Loucy (cell line): ENCODE data around the gene NGFR.

Experiments used
- H2AFZ ChIP-seq: fragments of 200-600 bp; sonication (generic); 2 replicates; pipeline ENCODE4 v1.6.0; 2016; ENCODE audit warnings: antibody characterized with exemption, mild to moderate bottlenecking, low read length, moderate library complexity
- H3F3A ChIP-seq: fragments of 200-600 bp; 2 replicates; pipeline ENCODE4 v1.6.0; 2016; ENCODE audit warnings: antibody characterized with exemption, low read depth, mild to moderate bottlenecking
- H3K27me3 ChIP-seq: fragments of 200-600 bp; sonication (generic); 2 replicates; pipeline ENCODE4 v1.6.1; 2014; ENCODE audit warnings: low read length, mild to moderate bottlenecking; ENCODE audit not compliant: insufficient read depth, poor library complexity, severe bottlenecking
- H3K36me3 ChIP-seq: fragments of 200-600 bp; sonication (generic); 2 replicates; pipeline ENCODE4 v1.6.1; 2016; ENCODE audit warnings: low read length; ENCODE audit not compliant: insufficient read depth
- H3K4me1 ChIP-seq: fragments of 200-600 bp; sonication (generic); 2 replicates; pipeline ENCODE4 v1.5.1; 2014; ENCODE audit warnings: low read length, mild to moderate bottlenecking; ENCODE audit not compliant: insufficient read depth, poor library complexity, severe bottlenecking
- H3K4me2 ChIP-seq: fragments of 200-600 bp; sonication (generic); 2 replicates; pipeline ENCODE4 v1.6.0; 2014; ENCODE audit warnings: antibody characterized with exemption, low read length, low read depth, mild to moderate bottlenecking; ENCODE audit not compliant: poor library complexity, severe bottlenecking
- H3K4me3 ChIP-seq: fragments of 200-600 bp; sonication (generic); 2 replicates; pipeline ENCODE4 v1.5.1; 2014; ENCODE audit warnings: low read length, mild to moderate bottlenecking, mixed read lengths; ENCODE audit not compliant: poor library complexity, severe bottlenecking
- H3K79me2 ChIP-seq: fragments of 200-600 bp; sonication (generic); 2 replicates; pipeline ENCODE4 v1.6.1; 2014; ENCODE audit warnings: low read length; ENCODE audit not compliant: insufficient read depth
- H3K9ac ChIP-seq: fragments of 200-600 bp; sonication (generic); 2 replicates; pipeline ENCODE4 v1.6.0; 2014; ENCODE audit warnings: mild to moderate bottlenecking, low read depth, low read length, moderate library complexity; ENCODE audit not compliant: poor library complexity, severe bottlenecking
- H3K9me2 ChIP-seq: fragments of 200-600 bp; sonication (generic); replicated peaks from 2 replicates; pipeline ENCODE4 v1.6.1; 2016; ENCODE audit warnings: low read depth, low read length, mixed read lengths
- H3K9me3 ChIP-seq: fragments of 200-600 bp; sonication (generic); 2 replicates; pipeline ENCODE4 v1.6.1; 2014; ENCODE audit warnings: mild to moderate bottlenecking, antibody characterized with exemption, low read length, low read depth; ENCODE audit not compliant: insufficient read depth
- H4K20me1 ChIP-seq: fragments of 200-600 bp; sonication (generic); 2 replicates; pipeline ENCODE4 v1.6.0; 2014; ENCODE audit warnings: antibody characterized with exemption, low read length, mild to moderate bottlenecking; ENCODE audit not compliant: insufficient read depth, poor library complexity, severe bottlenecking
- CTCF ChIP-seq: fragments of 200-600 bp; sonication (generic); conservative IDR thresholded peaks from 2 replicates; pipeline ENCODE4 v1.5.1; 2014; ENCODE audit warnings: mild to moderate bottlenecking, antibody characterized with exemption, low read length
- EZH2phosphoT487 ChIP-seq: fragments of 200-600 bp; IDR thresholded peaks from 2 replicates; pipeline ENCODE4 v1.6.1; 2018; ENCODE audit warnings: antibody characterized with exemption, mild to moderate bottlenecking, moderate library complexity, borderline replicate concordance

NGFR gene

GRCh38 chr17:49524473-49525359 lies 29.6 kb downstream of the NGFR start:
- no peaks in the 10 kb centered on the region for H3K9me3 ChIP-seq
- no peaks in the 10 kb centered on the region for H3K36me3 ChIP-seq
- no peaks in the 10 kb centered on the region for H3K27me3 ChIP-seq
- peaks cover 7% of the 10 kb centered on the region for H3K4me1 ChIP-seq
- no peaks in the 10 kb centered on the region for H3F3A ChIP-seq
- H4K20me1 ChIP-seq: no peaks in the 10 kb centered on the region
- H3K4me2 ChIP-seq: no peak overlapping the region
- H3K9ac ChIP-seq: no peak overlapping the region
- TF ChIP-seq CTCF (no peak), EZH2phosphoT487 (no peak)
- no peak overlapping the region for H2AFZ ChIP-seq
- H3K4me3 ChIP-seq: no peak overlapping the region
- H3K9me2 ChIP-seq: no peaks in the 10 kb centered on the region
- no peaks in the 10 kb centered on the region for H3K79me2 ChIP-seq

- no peak for TF ChIP-seq CTCF
- no peak for TF ChIP-seq EZH2phosphoT487
- no peak overlapping the region for H3K9ac ChIP-seq
- no peak overlapping the region for H2AFZ ChIP-seq
- H3K4me3 ChIP-seq: no peak overlapping the region
- peaks cover 7% of the 10 kb centered on the region for H3K4me1 ChIP-seq
- H3K4me2 ChIP-seq: no peak overlapping the region
- H3K79me2 ChIP-seq: no peaks in the 10 kb centered on the region
- no peaks in the 10 kb centered on the region for H3K36me3 ChIP-seq
- H3K9me2 ChIP-seq: no peaks in the 10 kb centered on the region
- H4K20me1 ChIP-seq: no peaks in the 10 kb centered on the region
- no peaks in the 10 kb centered on the region for H3K27me3 ChIP-seq
- H3F3A ChIP-seq: no peaks in the 10 kb centered on the region
- no peaks in the 10 kb centered on the region for H3K9me3 ChIP-seq
These were observed 31.0 kb downstream of the NGFR start for GRCh38 chr17:49525831-49526741.

DNA sequence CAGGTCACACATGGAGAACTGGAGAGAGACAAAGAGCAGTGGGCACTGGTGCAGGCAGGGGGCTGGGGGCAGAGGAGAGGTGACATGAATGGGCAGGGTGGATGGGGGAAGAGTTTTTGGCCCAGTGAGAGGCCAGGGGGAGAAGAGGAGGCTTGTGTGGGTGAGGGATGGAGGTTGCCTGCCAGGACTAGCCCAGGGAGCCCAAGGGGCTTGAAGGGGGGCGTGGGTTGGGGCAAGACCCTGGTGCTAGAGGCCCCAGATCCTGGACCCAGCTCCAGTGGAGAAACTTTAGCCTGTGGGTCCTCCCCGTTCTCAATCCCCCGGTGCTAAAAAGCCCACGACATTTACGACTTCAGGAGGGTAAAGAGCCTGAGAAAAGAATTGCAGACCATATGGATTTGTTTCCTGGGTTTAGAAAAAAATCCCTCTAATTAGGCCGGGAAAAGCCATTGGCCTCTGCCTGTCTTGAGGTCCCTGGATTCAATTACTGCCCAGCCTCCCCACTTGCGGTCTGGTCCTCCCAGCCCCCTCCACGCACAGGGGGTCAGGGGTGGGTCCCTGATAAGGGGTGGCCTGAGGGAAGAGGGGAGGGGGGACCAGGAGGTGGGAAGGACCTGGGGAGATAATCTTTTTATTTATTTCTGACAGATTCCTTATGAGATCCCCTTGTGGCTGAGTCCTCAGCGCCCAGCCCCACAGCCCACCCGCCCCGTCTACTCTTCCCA lies 33.0 kb downstream of the NGFR start:
- Histone ChIP-seq H3K9ac (no peak overlapping the region), H3K9me3 (no peaks in the 10 kb centered on the region), H3K4me3 (no peak overlapping the region), H2AFZ (no peak overlapping the region; the same call in 1 of the 2 replicates), H3K9me2 (no peaks in the 10 kb centered on the region), H4K20me1 (no peaks in the 10 kb centered on the region), H3K27me3 (no peaks in the 10 kb centered on the region), H3K4me1 (peaks cover 7% of the 10 kb centered on the region), H3K79me2 (no peaks in the 10 kb centered on the region), H3K4me2 (no peak overlapping the region), H3F3A (no peaks in the 10 kb centered on the region), H3K36me3 (no peaks in the 10 kb centered on the region)
- TF ChIP-seq CTCF: no peak
- TF ChIP-seq EZH2phosphoT487: no peak
